Measurements from ENCODE around the gene SPC24.
"Not testable (repeated sequence)": the region's sequence is repeated elsewhere in the genome, so short reads cannot be mapped to it uniquely, and the experiment has no call there.

The SPC24 gene

GRCh38 chr19:11123114-11123513 lies 32.5 kb downstream of the SPC24 start:
- DNase-seq: no peak

GRCh38 chr19:11121963-11122362 lies 33.6 kb downstream of the SPC24 start:
- DNase-seq: not testable (repeated sequence)

- no peak for DNase-seq
Measured at GRCh38 chr19:11116507-11116906, 39.1 kb downstream of the SPC24 start.

GRCh38 chr19:11115895-11116446 lies 39.6 kb downstream of the SPC24 start:
- no peak for DNase-seq

- DNase-seq: no peak
Measured at GRCh38 chr19:11115042-11115441, 40.5 kb downstream of the SPC24 start.

GRCh38 chr19:11113140-11113708 lies 42.4 kb downstream of the SPC24 start:
- no peak for DNase-seq

GRCh38 chr19:11111771-11112144 lies 43.8 kb downstream of the SPC24 start:
- no peak for DNase-seq

GRCh38 chr19:11111117-11111770 lies 44.3 kb downstream of the SPC24 start:
- no peak for DNase-seq

- DNase-seq: no peak
Measured at GRCh38 chr19:11108746-11109145, 46.8 kb downstream of the SPC24 start.

- no peak for DNase-seq
Measured at GRCh38 chr19:11106477-11106876, 49.1 kb downstream of the SPC24 start.

- no peak for DNase-seq
Measured at GRCh38 chr19:11105014-11105636, 50.5 kb downstream of the SPC24 start.

- DNase-seq: not testable (repeated sequence)
Measured at GRCh38 chr19:11103667-11104066, 51.9 kb downstream of the SPC24 start.

GRCh38 chr19:11102944-11103343 lies 52.6 kb downstream of the SPC24 start:
- no peak for DNase-seq

- DNase-seq: no peak
Measured at GRCh38 chr19:11101057-11101456, 54.5 kb downstream of the SPC24 start.

GRCh38 chr19:11100049-11100448 lies 55.5 kb downstream of the SPC24 start:
- DNase-seq: no peak

- no peak for DNase-seq
Measured at GRCh38 chr19:11098861-11099260, 56.7 kb downstream of the SPC24 start.

GRCh38 chr19:11098327-11098726 lies 57.3 kb downstream of the SPC24 start:
- DNase-seq: no peak

- DNase-seq: not testable (repeated sequence)
Measured at GRCh38 chr19:11097367-11097766, 58.2 kb downstream of the SPC24 start.

- DNase-seq: peak; percentile 64
Measured at GRCh38 chr19:11096210-11096841, 59.3 kb downstream of the SPC24 start.

Data from inflammatory macrophage treated with lipopolysaccharide for 4 hours (primary cell).